Muscle of arm (tissue), 14 donors: ENCODE results near the gene ZNF737. TPM values are rescaled to one million over a fixed set of nuclear protein-coding genes. Genes with fewer than 3 reads are reported as not detected.
"Not testable (repeated sequence)": the region's sequence is repeated elsewhere in the genome, so short reads cannot be mapped to it uniquely, and the experiment has no call there.

Experiments
- DNase-seq: peaks from one replicate; pipeline ENCODE4 v3.0.0-alpha.2; 2013
- long read RNA-seq, 11 donors: transcript quantifications; one replicate each; lab custom pipeline, GENCODE V29; 2026
- polyA plus RNA-seq, 12 donors: library from polyadenylated mRNA; unstranded; fragments of 120-200 nt; gene quantifications; one replicate each; pipeline ENCODE4 v1.2.1, GENCODE V29; 2013; ENCODE audit not compliant: insufficient read length in 12 of 12

The ZNF737 gene
- 10 to 100 TPM in 9 of 12 donors, 1 to 10 TPM in 2, not detected in 1; 8.9 to 28.0 (median 14.5) TPM for polyA plus RNA-seq
- long read RNA-seq, donor 1, partial matches to known transcripts, result 0 of 3 reads
- long read RNA-seq, donor 1, other reads (novel, unspliced or antisense), result 0 of 3 reads
- long read RNA-seq, donor 2, partial matches to known transcripts, result 0 of 1 reads
- long read RNA-seq, donor 2, other reads (novel, unspliced or antisense), result 0 of 1 reads
- long read RNA-seq, donor 3, partial matches to known transcripts, result 0 of 1 reads
- long read RNA-seq, donor 3, other reads (novel, unspliced or antisense), result 0 of 1 reads
- long read RNA-seq, donor 4, result 0 reads
- long read RNA-seq, donor 5, result 0 reads
- long read RNA-seq, donor 6, partial matches to known transcripts, result 0 of 1 reads
- long read RNA-seq, donor 6, other reads (novel, unspliced or antisense), result 0 of 1 reads
- long read RNA-seq, donor 7, partial matches to known transcripts, result 0 of 2 reads
- long read RNA-seq, donor 7, other reads (novel, unspliced or antisense), result 0 of 2 reads
- long read RNA-seq, donor 8, partial matches to known transcripts, result 0 of 4 reads
- long read RNA-seq, donor 8, other reads (novel, unspliced or antisense), result 0 of 4 reads
- long read RNA-seq, donor 9, partial matches to known transcripts, result 0 of 1 reads
- long read RNA-seq, donor 9, other reads (novel, unspliced or antisense), result 0 of 1 reads
- long read RNA-seq, donor 10, result 0 reads
- long read RNA-seq, donor 11, partial matches to known transcripts, result 0 of 1 reads
- long read RNA-seq, donor 11, other reads (novel, unspliced or antisense), result 0 of 1 reads

DNA sequence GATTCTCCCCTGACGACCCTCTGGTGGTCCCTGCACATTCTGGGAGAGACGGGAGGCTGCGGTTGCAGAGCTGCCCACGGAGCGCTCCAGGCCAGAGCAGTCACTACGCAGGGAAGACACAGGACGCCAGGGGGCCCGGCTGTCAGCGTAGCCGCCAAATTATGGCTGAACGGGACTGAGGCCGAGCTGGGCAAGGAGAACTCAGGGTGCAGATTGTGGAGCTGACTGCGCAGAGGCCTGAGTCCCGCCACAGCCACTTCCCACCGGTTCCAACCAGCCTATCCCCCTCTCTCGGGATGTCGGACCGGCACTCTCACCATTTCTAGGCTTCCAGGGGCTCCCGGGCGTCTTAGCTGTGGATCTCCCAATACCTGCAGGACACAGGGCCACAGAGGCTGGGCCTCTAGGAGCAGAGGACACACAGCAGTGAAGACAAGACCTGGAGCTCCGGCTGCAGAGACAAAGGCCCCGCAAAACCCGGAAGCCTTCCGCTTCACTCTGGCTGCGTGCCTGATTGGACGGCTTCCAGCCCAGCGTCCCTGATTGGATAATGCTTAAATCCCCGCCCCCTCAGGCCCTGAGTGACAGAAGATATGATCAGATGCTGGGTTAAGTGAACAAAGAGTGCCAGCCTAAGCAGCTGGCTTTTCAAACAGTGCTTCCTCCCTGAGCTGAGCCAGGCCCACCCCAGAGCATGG, at the start of gene ZNF737:
TSS of gene ZNF737 (minus strand) at position 461 of the 698 bp plus-strand sequence. CDS start at position 320, 141 bp downstream.
- DNase-seq, result peak; percentile 97

DNA sequence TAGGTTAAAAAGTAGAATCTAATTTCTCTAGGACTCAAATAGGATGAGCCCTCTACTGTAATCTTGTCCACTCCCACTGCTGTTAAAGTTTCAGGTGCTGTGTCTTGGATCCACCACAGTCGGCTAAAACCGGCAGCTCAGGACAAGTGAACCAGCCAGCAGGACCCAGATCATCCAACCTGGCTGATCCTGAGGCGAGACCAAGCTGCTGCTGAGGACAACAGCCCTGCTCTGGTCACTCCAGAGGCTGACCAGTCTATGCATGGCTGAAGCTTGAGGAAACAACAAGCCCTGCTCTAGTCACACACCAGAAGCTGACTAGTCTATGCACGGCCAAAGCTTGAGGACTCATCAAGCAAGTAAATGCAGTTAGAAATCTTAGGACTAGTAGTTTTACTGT, 49.4 kb upstream of the ZNF737 start:
- not testable (repeated sequence) for DNase-seq

DNA sequence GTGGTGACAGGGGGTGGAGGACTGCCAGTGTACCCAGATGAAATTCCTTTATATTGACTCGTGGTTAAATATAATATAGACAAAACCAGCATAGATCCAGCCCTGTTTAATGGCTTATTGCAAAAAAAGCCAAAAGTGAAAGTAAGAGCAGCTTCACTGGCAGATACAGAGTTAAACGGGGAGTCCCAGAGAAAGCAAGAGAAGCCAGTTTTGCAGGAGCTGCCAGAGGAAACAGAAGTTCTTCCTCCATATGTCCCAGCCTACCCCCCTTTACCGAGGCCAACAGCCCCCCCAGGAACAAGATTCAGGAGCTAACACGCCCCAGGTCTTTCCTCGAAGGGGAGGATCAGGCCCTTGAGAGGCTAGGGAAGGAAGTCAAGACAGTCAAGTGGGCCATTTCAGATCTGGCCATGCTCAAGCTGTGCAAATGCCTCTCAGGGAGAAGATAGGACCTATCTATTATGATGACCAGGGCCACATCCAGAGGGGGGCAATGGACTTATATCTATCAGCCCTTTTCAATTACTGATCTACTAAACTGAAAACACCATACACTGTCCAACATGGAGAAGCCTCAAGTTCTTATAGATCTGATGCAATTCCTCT, 47.2 kb upstream of the ZNF737 start:
- DNase-seq, result no peak

DNA sequence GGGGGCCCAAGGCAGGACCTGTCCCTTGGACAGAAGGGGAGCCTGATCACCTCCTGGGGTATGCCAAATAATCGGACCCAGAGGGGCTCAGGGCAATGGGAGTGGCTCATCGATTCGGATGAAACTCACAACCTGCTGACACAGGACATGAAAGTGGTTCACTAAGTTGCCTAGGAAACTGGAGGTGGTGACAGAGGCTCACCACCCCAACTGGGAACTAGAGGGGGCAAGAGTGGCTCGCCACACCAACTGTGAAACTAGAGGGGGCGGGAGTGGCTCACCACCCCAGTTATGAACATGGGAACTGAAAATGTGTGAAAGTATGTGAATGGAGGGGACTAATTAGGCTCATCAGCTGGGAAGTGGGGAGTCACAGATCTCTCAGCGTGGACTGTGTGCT, 46.3 kb upstream of the ZNF737 start:
- DNase-seq, result no peak

DNA sequence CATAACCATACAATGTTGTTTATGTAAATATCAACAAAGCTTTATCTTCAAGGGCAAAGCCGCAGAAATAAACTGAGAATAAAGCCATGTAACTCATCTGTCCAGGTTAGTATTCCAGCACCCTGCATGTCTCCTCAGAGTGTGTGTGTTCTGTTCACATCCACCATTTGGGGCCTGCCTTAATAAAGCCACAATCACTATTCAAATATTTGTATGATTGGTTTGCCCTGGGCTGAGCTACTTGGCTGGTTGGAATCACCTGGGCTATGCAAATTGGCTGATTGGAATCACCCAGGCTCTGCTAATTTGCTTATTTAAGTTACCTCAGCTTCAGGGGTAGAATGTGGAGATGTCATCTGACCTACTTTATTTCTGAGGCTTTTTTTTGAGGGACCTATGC, 42.4 kb upstream of the ZNF737 start:
- DNase-seq, result no peak

DNA sequence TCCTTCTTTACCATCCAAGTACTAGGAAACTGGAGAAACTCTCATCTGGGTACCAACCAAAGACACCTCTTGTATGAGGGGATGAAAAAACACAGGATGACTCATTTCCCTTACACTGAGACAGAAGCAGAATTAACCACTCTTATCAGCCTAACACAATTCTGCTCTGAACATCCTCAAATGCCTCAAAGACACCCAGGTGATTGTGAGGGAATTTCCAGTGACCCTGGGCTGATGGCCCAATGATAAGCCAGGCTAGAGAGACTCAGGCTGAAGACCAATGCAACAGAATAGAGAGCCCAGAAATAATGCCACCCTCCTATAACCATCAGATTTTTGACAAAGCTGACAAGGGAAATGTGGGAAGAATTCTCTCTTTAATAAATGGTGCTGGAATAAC, 7.0 kb downstream of the ZNF737 start:
- no peak for DNase-seq

DNA sequence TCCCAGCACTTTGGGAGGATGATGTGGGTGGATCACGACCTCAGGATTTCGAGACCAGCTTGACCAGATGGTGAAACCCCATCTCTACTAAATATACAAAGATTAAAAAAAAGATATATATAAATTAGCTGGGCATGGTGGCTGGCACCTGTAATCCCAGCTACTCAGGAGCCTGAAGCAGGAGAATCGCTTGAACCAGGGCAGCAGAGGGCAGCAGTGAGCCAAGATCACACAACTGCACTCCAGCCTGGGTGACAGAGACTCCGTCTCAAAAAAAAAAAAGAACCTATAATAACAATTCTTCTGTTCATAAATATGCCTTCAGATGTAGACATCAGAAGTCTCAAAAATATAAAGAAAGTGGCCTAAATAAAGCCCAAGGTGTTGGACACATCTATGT, 7.6 kb downstream of the ZNF737 start:
- DNase-seq, result no peak

DNA sequence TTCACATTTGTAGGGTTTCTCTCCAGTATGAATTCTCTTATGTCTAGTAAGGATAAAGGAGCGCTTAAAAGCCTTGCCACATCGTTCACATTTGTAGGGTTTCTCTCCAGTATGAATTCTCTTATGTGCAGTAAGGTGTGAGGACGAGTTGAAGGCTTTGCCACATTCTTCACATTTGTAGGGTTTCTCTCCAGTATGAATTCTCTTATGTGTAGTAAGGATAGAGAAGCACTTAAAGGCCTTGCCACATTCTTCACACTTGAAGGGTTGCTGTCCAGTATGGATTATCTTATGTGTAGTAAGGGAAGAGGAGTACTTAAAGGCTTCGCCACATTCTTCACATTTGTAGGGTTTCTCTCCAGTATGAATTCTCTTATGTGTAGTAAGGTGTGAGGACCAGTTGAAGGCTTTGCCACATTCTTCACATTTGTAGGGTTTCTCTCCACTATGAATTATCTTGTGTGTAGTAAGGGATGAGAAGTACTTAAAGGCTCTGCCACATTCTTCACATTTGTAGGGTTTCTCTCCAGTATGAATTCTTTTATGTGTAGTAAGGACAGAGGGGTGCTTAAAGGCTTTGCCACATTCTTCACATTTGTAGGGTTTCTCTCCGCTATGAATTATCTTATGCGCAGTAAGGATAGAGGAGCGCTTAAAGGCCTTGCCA, 20.8 kb downstream of the ZNF737 start:
- not testable (repeated sequence) for DNase-seq

DNA sequence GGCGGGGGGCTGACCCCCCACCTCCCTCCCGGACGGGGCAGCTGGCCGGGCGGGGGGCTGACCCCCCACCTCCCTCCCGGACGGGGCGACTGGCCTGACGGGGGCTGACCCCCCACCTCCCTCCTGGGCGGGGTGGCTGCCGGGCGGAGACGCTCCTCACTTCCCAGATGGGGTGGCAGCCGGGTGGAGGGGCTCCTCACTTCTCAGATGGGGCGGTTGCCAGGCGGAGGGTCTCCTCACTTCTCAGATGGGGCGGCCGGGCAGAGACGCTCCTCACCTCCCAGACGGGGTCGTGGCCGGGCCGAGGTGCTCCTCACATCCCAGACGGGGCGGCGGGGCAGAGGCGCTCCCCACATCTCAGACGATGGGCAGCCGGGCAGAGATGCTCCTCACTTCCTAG, 35.3 kb downstream of the ZNF737 start:
- DNase-seq, result not testable (repeated sequence)

DNA sequence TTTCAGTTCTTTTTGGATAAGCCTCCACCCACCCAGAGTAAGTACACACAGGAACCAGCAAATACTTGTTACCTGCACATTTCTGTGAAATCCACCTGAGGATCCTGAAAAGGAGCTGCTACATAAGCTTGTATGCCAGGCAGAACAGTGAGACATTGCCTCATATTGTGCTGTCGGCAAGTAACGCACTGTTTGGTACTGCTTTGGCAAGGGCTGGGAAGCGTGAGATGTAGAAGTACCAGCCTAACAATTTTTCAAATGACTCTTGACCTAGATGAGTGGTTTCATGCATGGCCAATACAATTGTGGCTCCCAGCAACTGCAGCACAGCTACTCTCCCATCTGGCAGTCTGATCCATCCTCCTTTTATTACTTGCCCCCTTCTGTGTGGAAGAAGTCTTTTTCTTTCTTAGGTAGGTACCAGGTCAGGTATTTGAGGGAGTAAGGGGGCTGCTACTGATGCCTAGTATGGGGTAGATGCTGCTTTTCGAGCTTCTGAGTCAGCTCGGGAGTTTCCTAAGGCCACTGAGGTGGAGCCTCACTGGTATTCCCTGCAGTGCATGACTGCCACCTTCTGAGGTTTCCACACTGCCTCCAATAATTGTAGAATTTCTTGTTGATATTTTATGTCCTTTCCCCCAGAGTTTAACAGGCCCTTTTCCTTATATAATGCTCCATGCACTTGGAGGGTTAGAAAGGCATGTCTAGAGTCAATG, 52.2 kb downstream of the ZNF737 start:
- no peak for DNase-seq

DNA sequence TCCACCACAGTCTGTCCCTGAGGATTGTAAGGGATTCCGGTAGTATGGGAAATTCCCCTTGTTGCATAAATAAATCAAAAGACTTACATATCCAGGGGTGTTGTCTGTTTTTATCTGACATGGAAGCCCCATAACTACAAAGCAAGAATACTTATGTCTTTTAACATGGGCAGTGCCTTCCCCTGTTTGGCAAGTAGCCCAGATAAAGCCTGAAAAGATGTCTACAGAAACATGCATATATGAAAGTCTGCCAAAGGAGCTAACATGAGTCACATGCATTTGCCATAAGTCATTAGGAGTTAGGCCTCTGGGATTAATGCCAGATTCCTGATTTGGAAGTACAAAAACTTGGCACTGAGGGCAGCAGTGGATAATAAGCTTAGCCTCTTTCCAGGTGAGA, 62.1 kb downstream of the ZNF737 start:
- DNase-seq, result no peak

Other genes with a start within 250 kb of the ZNF737 start
- gene ZNF626, start 95.8 kb upstream of the ZNF737 start, polyA plus RNA-seq, result 10 to 100 TPM in 10 of 12 donors, 1 to 10 TPM in 1, not detected in 1; 7.2 to 26.5 (median 18.6) TPM
- 1 to 10 TPM in 10 of 12 donors, not detected in 2; 1.7 to 5.8 (median 2.7) TPM for gene ZNF66, start 210.5 kb upstream of the ZNF737 start, polyA plus RNA-seq